PFSK-1 (cell line): ENCODE data around the gene HBZ. TPM values are rescaled to one million over a fixed set of nuclear protein-coding genes. Genes with fewer than 3 reads are reported as not detected.

Experiments used
- FOXP2 ChIP-seq: optimal IDR thresholded peaks from 2 replicates; pipeline ENCODE3; 2011; ENCODE audit warnings: borderline replicate concordance, control low read depth, inconsistent platforms; ENCODE audit not compliant: insufficient read depth; ENCODE audit errors: extremely low read length, extremely low read depth
- POLR2AphosphoS5 ChIP-seq: IDR thresholded peaks from 2 replicates; pipeline ENCODE4 v1.6.1; 2012; ENCODE audit warnings: low read depth, mild to moderate bottlenecking, control low read depth, low read length, moderate library complexity
- SIN3A ChIP-seq: IDR thresholded peaks from 2 replicates; pipeline ENCODE4 v1.6.1; 2012; ENCODE audit warnings: mild to moderate bottlenecking, low read length, moderate library complexity, borderline replicate concordance; ENCODE audit not compliant: insufficient read depth
- TAF1 ChIP-seq: IDR thresholded peaks from 2 replicates; pipeline ENCODE4 v1.6.1; 2012; ENCODE audit warnings: low read length, control low read depth, borderline replicate concordance; ENCODE audit not compliant: insufficient read depth
- polyA plus RNA-seq: library from polyadenylated mRNA; unstranded; fragments of >200 nt; gene quantifications from one replicate; pipeline ENCODE4 v1.2.1, GENCODE V29; 2012; ENCODE audit warnings: low read depth, missing spikeins; ENCODE audit not compliant: insufficient read length
- TF ChIP-seq, protein P1 (sequence below), 2 experiments: IDR thresholded peaks; 2 replicates each; pipeline versions ENCODE4 v1.6.1 to v1.8.0; 2011 to 2012; ENCODE audit warnings: low read depth in 2 of 2, low read length in 2 of 2, control low read depth in 1 of 2, inconsistent platforms in 1 of 2, mild to moderate bottlenecking in 1 of 2, moderate library complexity in 1 of 2; ENCODE audit not compliant: insufficient read depth in 1 of 2

The HBZ gene
- polyA plus RNA-seq: not detected

DNA sequence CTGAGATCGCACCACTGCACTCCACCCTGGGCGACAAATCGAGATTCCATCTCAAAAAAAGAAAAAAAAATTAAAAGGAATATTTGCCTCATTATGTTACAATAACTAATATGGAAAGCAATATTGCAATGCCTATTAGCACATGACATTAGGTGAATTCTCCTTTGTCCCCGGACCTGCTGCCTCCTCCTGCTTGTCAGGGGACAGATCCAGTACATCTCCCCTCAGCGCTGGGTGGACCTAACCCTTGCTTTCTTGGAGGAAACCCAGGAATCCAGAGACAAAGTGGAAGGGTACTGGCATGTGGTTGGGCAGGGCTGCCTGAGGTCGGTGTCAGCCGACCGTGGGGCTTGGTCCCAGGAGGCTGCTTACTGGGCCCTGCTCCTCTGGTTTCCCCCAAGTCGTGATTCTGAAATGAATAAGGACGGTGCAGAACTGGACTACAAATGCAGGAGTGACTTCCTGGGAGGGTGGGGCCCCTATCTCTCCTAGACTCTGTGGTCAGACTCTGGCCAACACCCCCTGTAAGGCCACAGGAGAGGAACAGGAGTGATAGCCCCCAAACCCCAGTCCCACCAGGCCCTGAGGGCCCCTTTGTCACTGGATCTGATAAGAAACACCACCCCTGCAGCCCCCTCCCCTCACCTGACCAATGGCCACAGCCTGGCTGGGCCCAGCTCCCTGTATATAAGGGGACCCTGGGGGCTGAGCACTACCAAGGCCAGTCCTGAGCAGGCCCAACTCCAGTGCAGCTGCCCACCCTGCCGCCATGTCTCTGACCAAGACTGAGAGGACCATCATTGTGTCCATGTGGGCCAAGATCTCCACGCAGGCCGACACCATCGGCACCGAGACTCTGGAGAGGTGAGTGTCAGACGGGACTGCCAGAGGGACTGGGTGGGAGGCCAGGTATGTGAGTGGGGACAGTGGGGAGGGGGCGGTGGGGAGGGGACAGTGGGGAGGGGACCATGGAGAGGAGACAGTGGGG is at the start of gene HBZ:
HBZ (plus strand) TSS at position 504 of the 988 bp plus-strand sequence; CDS start at position 770, 266 bp downstream.
- TF ChIP-seq FOXP2 (no peak), POLR2AphosphoS5 (no peak), TAF1 (no peak), SIN3A (no peak)
- TF ChIP-seq, protein P1, sequence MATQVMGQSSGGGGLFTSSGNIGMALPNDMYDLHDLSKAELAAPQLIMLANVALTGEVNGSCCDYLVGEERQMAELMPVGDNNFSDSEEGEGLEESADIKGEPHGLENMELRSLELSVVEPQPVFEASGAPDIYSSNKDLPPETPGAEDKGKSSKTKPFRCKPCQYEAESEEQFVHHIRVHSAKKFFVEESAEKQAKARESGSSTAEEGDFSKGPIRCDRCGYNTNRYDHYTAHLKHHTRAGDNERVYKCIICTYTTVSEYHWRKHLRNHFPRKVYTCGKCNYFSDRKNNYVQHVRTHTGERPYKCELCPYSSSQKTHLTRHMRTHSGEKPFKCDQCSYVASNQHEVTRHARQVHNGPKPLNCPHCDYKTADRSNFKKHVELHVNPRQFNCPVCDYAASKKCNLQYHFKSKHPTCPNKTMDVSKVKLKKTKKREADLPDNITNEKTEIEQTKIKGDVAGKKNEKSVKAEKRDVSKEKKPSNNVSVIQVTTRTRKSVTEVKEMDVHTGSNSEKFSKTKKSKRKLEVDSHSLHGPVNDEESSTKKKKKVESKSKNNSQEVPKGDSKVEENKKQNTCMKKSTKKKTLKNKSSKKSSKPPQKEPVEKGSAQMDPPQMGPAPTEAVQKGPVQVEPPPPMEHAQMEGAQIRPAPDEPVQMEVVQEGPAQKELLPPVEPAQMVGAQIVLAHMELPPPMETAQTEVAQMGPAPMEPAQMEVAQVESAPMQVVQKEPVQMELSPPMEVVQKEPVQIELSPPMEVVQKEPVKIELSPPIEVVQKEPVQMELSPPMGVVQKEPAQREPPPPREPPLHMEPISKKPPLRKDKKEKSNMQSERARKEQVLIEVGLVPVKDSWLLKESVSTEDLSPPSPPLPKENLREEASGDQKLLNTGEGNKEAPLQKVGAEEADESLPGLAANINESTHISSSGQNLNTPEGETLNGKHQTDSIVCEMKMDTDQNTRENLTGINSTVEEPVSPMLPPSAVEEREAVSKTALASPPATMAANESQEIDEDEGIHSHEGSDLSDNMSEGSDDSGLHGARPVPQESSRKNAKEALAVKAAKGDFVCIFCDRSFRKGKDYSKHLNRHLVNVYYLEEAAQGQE (IDR thresholded peaks at IDR 0.05; ENCODE audit: insufficient read depth in 1 of 2, low read depth in 2 of 2, low read length in 2 of 2): no peak

DNA sequence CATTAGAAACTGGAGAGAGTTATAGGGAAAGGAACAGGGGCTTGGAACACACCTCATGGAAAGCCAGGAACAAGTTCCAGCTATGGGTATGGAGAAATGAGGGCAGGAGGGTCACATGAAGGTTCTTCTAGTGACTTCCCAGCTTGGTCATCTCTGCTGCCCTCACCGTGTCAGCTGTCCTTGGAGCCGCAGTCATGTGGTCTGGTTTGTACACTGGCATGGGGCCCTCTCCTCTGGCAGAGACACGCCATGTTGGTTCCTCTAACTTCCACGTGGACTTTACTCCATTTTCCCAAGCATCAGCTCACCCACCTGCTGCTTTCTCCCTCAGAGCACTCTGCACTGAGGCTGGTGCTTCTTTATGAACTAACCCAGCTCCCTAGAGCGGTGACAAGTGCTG is 48.1 kb upstream of the HBZ start:
- TF ChIP-seq TAF1: no peak
- TF ChIP-seq FOXP2: no peak
- no peak for TF ChIP-seq SIN3A
- no peak for TF ChIP-seq POLR2AphosphoS5
- TF ChIP-seq, protein P1 (IDR thresholded peaks at IDR 0.05; ENCODE audit: insufficient read depth in 1 of 2, low read depth in 2 of 2, low read length in 2 of 2): no peak

DNA sequence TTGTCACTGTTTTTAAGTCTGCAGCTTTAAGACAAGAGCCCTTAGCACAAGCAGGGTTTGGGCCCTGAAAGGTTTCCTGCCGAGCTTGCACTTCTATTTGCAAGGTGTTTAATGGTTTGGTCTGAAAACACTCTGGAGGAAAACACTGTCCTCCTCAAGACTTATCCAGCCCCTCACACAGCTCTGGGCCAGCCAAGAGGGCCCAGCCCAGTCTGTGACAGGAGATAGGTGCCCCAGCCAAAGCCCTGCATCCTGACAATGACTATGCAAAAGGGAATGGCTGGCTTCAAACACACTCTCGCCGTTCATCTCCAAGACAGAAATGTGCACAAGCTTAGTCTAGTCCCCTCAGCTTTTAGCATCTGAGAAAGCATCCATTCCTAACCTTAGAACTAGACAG is 47.5 kb upstream of the HBZ start:
- TF ChIP-seq POLR2AphosphoS5: no peak
- TF ChIP-seq FOXP2: no peak
- no peak for TF ChIP-seq SIN3A
- TF ChIP-seq, protein P1 (IDR thresholded peaks at IDR 0.05; ENCODE audit: insufficient read depth in 1 of 2, low read depth in 2 of 2, low read length in 2 of 2): no peak

DNA sequence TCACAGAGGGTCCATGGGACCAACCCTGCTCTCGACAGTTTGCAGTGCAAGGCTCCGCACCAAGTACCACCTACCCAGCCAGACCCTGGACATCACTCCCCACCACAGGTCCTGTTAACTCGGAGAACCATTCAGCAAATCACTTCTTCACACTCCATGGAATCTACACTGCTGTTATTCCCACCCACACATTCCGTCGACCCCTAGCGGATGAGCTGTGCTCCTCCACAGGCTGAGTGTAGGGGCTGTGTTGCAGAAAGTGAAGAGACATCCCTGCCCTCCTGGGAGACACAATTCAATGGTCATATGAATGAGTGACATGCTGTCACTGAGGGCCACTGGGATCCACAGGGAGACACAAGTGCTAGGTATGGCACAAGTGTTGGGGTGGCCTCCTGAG is 46.9 kb upstream of the HBZ start:
- TF ChIP-seq TAF1 (no peak), FOXP2 (no peak), SIN3A (no peak), POLR2AphosphoS5 (no peak)
- TF ChIP-seq, protein P1 (IDR thresholded peaks at IDR 0.05; ENCODE audit: insufficient read depth in 1 of 2, low read depth in 2 of 2, low read length in 2 of 2): no peak
